Central memory CD4-positive, alpha-beta T cell (primary cell): Measurements from ENCODE around the gene OBP2B.
"Not testable (repeated sequence)": the region's sequence is repeated elsewhere in the genome, so short reads cannot be mapped to it uniquely, and the experiment has no call there.

Source experiments
- DNase-seq: peaks from one replicate; pipeline ENCODE4 v3.0.0; 2022

Gene OBP2B

DNA sequence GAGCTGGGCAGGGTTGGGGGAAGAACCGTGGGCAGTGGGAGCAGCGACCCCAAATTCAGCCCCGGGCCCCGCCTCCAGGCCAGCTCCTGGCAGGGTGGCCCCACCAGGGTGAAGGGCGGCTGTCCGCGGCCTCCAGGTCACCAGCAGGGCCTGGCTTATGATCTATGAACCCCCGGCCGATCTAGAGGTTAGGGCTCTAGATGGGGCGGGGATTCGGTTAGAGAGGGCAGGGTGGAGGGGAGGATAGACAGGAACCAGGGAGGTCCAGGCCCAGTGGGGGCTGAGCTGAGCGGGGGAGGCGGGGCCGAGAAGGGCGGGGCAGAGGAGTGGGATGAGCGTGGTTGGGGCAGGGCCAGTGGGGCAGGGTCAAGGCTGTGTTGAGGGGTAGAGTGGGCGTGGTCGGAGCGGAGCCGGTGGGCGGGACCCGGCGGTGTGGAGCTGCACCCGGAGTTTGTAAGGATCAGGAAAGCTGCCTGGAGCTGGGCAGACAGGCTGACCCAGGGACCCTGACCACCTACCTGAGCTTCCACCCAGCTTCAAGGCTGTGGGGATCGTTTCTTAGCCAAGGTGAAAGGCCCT lies 29.3 kb upstream of the OBP2B start:
- DNase-seq = no peak

GRCh38 chr9:133237035-133237731 lies 28.1 kb upstream of the OBP2B start:
- DNase-seq = no peak

DNA sequence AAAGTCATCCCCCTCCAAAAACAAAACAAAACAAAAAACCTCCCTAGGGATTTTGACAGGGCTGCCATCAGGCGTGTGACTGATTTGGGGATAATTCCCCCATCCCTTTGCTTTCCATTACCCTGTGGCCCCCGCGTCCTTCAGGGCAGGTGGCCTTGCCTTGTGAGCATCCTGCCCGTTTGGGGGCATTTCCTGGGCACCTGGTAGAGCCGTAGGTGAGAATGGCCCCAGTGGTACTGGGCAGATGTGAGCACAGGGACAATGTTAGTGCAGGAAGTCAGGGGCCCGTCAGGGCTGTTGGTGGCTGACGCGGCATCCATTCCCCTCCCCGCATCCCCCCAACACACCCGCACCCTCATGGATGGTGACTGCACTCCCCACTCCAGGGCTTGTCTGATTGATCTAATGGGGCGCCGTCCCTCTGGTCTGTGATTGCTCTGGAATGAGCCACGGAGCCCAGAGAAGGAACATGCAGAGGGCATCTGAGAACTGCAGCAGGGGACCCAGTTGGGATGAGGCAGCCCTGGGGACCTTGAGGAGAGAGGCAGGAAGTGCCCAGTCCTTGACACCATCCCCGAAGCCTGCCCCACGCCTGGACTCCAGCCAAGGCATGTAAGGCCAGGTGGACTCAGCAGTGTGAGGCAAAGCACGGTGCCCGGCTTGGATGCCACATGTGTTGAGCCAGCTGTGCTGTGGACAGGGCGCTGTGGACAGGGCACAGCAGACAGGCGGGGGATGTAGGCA lies 27.4 kb upstream of the OBP2B start:
- DNase-seq = not testable (repeated sequence)

DNA sequence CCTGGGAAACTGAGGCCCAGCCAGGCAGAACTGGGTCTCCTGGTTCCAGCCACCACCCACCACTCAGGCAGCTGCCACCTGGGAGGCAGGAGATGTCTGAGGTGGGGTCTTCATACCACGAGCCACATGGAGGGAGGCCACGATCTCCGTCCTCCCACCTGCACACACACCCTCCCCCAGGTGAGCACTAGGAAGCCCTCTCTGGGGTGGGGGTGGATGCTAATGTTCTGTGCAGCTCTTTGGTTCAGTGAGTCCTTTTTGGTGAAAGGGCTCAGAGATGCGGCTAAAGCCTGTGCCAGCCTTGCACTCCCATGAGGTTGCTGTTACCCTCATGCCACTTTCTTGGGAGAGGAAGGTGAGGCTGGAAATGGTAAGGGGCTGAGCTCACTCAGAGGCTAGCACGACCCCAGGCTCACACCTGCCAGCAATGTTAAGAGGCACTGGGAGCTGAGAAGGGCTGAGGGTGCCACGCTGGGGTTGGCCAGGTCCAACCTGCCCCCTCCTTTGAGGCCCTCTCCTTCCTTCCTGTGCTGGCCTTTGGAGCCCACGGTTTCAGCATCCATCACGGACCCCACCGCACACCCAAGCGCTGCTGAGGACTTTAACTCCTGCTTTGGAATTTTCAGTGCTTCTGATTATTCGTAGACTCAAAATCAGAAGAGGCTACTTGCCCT lies 26.6 kb upstream of the OBP2B start:
- no peak for DNase-seq

- no peak for DNase-seq
These were observed 25.7 kb upstream of the OBP2B start for GRCh38 chr9:133234577-133235322.

- no peak for DNase-seq
These were observed 24.8 kb upstream of the OBP2B start for GRCh38 chr9:133233681-133234432.

GRCh38 chr9:133231934-133232568 lies 23.0 kb upstream of the OBP2B start:
- DNase-seq = not testable (repeated sequence)

- DNase-seq = not testable (repeated sequence)
These were observed 21.5 kb upstream of the OBP2B start for GRCh38 chr9:133230514-133230913.

DNA sequence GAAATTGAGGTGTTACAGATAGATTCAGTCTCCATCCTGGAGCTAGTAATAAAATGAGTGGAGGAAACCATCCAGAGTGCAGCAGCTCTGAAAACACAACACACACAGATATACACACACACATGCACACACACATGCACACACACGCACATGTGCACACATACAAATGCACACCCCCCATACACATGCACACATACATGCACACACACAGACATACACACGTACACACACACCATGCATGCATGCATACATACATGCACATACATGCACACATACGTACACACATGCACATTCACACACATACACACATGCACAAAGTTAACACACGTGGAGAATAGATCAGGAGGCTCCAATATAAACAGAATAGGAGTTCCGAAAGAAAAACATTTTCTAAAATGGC lies 21.0 kb upstream of the OBP2B start:
- no peak for DNase-seq

- DNase-seq = not testable (repeated sequence)
These were observed 19.6 kb upstream of the OBP2B start for GRCh38 chr9:133228474-133229193.

DNA sequence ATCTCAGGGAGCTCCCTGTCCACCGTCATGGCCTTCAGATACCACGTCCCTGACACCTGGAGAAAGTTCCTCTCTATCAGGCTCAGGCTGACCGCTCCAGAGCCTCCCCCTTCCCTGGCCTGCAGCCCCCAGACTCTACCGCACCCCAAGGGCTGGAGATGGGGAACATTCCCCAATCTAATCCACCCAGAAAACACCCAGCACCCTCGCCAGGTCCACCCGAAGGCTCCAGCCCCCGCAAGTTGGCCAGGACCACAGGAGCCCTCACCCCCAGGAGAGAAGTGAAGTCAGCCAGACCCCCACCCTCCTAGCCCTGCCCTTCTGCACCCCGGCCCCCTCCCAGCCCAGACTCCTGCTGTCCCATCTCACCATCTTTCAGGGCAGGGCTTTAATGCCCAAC lies 18.9 kb upstream of the OBP2B start:
- not testable (repeated sequence) for DNase-seq

DNA sequence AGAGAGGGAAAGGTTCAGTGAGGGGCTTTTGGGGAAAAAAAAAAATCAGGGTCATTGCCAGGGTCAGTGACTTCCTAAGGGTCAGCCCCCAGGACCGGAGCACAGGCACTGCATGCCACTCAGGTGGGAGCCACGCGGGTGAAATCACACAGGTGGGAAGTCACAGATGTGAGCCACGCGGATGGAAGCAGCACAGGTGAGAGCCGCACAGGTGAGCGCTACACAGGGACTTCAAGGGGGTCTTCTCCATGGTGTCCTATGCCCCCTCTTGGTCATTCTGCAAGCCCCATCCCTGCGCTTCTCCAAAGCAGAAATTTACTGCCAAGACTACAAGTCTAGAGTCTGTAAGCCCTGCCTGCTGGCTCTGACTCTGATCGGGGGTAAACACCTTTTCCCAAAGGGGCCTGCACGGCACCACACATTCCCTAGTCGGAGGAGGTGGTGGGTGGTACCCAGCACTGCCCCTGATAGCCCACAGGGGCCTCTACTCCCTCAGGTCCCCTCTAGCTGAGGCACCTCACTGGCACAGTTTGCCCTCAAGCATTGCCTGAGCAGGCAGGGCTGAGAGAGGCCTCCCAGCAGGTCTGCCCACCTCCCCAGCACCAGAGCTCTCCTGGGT lies 18.3 kb upstream of the OBP2B start:
- DNase-seq = no peak

DNA sequence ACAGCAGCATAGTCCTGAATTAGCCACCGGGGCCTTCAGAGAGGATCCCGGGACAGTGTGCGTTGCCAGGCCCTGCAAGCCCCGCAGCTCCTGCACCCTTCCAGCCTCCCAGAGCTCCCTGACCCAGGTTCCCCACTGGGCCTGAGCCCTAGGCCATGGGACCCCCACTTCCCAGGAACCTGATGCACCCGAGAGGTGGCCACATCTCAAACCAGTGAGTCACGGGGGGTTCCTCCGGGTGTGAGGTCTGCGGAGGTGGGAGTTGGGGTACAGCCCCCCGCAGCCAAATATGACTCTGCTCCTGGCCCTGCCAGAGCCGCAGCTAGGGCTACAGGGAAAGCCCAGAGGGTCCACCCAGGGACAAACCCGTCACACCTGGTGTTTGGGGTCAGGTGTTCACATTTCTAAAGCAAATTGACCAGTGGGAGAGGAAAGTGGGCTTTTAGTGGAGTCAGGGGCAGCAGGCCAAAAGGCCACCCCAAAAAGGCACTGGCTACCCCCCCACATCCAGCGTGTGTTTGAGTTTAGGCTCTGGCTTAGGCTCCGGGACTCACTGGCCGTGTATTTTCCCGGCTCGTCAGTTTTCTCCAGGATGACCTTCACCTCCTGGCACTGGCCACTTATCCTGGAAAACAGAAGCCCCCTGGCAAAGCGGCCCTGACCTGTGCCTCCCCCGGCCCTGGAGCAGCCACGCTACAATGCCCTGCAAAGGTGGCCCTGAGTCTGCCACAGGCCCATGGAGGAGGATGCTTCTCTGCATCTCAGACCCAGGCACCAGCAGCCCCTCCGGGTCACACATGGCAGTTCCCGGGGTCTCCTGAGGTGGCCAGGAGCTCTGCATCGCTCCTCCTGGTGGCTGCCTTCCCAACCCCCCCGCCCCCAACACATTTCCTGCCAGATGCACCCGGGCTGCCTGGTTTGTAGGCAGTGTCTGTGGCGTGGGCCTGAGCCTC lies 17.4 kb upstream of the OBP2B start:
- DNase-seq = no peak

GRCh38 chr9:133225171-133226011 lies 16.3 kb upstream of the OBP2B start:
- no peak for DNase-seq

- DNase-seq = no peak
These were observed 15.7 kb upstream of the OBP2B start for GRCh38 chr9:133224762-133225161.

- DNase-seq = not testable (repeated sequence)
These were observed 14.2 kb upstream of the OBP2B start for GRCh38 chr9:133223159-133223756.

DNA sequence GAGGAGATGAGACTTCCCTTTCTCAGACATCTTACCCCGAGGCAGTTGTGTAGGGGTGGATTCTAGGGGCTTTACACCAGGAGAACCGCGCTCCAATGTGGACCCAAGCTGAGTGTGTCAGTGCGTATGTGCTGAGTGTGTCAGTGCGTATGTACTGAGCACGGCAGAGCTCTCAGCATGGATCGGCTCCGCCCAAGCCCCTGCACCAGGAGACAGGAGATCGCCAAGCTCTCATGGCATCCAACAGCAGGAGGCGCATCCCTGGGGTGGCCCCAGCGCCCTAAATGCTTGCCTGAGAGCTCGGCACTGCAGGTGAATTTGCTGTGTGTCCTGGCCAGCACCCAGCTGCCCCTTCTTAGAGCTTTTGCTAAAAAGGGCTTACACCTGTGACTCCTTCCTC lies 12.9 kb upstream of the OBP2B start:
- DNase-seq = not testable (repeated sequence)
